ENCODE data around the gene NUTM1.

The NUTM1 gene, protein sequence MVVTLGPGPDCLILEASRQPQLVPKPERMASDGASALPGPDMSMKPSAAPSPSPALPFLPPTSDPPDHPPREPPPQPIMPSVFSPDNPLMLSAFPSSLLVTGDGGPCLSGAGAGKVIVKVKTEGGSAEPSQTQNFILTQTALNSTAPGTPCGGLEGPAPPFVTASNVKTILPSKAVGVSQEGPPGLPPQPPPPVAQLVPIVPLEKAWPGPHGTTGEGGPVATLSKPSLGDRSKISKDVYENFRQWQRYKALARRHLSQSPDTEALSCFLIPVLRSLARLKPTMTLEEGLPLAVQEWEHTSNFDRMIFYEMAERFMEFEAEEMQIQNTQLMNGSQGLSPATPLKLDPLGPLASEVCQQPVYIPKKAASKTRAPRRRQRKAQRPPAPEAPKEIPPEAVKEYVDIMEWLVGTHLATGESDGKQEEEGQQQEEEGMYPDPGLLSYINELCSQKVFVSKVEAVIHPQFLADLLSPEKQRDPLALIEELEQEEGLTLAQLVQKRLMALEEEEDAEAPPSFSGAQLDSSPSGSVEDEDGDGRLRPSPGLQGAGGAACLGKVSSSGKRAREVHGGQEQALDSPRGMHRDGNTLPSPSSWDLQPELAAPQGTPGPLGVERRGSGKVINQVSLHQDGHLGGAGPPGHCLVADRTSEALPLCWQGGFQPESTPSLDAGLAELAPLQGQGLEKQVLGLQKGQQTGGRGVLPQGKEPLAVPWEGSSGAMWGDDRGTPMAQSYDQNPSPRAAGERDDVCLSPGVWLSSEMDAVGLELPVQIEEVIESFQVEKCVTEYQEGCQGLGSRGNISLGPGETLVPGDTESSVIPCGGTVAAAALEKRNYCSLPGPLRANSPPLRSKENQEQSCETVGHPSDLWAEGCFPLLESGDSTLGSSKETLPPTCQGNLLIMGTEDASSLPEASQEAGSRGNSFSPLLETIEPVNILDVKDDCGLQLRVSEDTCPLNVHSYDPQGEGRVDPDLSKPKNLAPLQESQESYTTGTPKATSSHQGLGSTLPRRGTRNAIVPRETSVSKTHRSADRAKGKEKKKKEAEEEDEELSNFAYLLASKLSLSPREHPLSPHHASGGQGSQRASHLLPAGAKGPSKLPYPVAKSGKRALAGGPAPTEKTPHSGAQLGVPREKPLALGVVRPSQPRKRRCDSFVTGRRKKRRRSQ

DNA sequence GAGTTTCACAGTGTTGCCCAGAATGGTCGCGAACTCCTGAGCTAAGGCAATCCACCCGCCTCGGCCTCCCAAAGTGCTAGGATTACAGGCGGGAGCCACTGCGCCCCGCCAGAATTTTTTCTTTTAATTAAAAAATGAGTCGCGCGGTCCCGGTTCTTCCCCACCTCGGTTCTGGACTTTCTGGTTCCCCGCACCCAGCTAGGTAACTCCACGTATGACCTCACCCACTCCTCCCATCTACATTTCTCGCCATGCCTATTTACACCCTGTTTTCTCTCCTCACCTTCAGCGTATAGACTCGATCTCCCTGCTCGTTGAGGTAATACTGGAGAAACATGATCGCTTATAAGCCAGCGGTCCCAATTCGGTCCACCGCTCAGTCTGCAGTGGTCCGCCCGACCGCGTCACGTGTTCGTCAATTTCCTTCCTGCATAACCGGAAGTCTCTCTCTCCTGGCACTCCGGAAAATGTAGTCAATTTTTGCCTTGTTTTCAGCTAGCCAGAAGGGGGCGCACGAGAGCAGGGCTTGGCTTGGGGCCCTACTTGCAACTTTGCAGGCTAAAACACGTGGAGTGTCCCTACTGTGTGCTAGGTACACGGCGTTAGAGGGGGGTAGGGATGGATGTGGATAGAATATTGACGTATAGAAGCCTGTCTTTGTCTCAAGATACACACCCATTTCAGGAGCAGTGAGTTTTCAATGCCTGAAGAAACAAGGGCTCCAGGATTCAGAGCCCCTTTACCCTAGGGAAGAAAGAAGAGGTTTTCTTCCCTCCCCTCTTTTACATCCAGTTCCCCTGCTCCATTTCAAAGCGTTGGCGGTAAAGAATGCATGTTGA is at the start of gene NUTM1, which contains the start of gene NOP10:
Gene NUTM1 (plus strand): TSS at position 579 of the 839 bp plus-strand sequence. CDS start 382 bp downstream, outside the sequence.
Gene NOP10 (minus strand): TSS at position 400 of the 839 bp plus-strand sequence. CDS start 63 bp downstream, at position 337.
- DNase-seq, result peak; percentile 83 to 93 (median 88)

DNA sequence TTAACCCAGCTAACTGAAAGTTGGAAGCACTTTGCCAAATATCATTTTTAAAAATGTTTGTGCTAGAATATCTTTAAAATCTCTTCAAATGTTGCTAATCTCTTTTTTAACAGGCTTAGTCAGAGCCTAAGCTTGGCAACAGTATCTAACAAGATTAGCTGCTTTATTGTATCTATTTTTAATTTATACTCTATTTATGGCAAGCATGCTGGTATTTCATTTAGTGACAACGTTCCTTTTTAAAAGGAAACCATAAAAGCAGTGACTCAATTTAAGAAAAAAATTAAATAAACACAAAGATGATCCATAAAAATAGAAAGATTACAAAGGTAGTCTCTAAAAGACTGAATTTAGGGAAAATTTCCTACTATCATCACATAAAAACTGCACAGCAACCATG is 46.1 kb upstream of the NUTM1 start:
- DNase-seq, result no peak

DNA sequence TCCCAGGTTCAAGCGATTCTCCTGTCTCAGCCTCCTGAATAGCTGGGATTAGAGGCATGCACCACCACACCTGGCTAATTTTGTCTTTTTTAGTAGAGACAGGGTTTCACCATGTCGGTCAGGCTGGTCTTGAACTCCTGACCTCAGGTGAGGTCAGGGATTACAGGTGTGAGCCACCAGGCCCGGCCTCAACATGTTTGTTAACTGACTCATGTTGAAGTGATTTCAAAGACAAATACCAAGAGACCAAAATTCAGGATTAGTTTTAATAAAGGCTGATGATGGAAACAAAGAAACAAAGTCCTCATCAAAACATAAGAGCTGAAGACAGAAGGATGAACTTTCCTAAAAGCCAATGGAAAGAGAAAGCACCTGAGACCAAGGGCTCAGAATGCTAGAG is 42.1 kb upstream of the NUTM1 start:
- DNase-seq, result no peak

DNA sequence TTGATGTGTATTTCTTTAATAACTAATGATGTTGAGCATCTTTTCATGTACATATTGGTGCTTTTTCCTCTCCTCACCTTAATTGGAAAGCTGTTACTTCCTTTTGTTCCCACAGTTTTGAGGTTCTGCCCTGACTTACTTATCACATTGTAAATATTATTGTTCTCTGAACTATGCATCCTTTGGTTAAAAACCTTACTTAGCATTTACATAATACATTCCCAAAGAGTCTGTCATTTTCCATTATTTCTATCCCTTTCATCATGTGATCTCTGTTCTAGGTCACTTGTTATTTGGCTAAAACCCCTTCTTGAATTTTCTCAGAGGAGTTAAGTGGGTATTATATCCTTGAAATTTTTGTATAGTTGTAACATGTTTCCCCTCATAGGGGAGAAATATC is 38.5 kb upstream of the NUTM1 start:
- no peak for DNase-seq

DNA sequence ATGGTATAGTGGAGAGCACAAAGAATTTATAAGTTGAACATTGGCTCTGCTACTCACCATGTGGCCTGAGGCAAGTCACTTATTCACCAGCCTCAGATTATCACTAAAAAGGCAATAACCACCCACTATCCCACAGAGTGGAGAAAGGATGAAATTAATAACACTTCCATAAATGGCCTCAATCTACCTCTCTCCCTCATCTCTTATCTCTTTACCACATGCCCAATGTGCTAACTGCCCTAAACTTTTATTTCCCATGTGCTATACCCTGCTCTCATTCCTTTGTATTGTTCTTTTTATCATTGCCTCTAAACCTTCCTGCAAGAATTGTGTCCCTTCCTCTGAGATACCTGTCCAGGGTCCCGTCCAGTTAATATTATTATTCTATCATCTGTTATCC is 31.6 kb upstream of the NUTM1 start:
- DNase-seq, result no peak

DNA sequence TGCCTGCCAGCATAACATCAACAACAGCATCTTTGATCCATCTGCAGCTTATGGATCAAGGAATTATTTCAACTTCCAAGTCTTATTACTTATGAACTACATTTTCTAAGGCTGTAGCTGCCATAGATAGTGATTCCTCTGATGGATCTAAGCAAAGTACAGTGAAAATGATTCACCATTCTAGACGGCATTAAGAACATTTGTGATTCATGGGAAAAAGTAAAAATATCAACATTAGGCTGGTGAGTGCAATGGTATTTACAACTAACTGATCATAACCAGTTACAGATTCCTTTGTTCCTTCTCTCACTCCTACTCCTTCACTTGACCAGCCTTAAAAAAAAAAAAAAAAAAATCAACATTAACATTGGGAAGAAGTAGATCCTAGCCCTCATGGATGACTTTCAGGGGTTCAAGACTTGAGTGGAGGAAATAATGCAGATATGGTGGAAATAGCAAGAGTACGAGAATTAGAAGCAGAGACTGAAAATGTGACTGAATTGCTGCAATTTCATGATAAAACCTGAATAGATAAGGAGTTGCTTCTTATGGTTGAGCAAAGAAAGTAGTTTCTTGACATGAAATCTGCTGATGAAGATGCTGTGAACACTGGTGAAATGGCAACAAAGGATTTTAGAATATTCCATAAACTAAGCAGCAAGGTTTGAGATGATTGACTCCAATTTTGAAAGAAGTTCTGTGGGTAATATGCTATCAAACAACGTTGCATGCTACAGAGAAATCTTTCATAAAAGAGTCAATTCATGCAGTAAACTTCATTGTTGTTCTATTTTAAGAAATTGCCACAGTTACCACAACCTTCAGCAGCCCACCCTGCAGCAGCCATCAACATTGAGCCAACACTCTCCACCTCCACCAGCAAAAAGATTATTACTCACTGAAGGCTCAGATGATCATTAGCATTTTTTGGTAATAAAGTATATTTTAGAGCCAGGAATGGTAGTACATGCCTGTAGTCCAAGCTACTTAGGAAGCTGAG is 28.3 kb upstream of the NUTM1 start:
- no peak for DNase-seq

DNA sequence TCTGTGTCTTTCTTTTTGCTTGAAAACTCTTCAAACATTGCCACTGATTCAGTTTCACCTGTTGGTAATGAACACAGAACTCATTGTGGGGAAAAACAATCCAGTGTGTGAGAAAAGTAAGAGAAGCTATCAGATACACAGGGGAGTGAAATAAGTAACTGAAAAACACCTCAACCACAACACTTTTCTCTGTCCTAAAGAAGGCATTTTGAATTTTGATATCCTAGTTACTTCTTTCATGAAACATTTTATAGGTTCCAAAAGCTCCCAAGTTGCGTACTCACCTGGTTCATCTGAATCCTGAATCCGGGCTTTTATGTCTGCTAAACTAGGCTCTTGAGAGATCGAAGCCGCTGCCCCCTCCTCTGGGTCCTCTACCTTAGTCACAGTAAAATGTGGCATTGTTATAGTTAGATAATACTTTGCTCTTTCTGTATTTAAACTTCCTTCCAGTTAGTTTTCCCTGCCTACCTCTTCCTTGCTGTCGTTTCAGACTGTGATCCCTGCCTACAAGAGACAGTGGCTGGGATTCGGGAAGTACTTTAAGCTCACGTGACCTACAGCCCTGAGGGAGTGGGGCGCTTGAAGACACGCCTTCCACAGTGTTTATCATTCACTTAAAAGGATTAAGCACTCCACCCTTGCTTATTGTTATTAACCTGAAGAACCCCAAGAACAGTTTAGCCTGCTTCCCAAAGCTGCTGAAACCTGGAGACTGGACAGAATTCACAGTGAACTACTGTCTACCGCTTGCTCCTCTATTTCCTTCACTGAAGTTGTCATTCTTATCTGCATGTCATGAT is 24.6 kb upstream of the NUTM1 start:
- no peak for DNase-seq

DNA sequence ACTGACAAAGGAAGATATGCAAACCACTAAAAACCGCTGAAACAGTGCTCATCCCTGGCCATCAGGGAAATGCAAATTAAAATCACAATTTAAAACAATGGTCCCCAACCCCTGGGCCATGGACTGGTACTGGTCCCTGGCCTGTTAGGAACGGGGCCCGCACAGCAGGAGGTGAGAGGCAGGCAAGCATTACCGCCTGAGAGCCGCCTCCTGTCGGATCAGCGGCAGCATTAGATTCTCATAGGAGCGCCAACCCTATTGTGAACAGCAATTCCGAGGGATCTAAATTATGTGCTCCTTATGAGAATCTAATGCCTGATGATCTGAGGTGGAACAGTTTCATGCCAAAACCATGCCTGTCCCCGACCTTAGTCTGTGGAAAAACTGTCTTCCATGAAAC is 19.9 kb upstream of the NUTM1 start:
- no peak for DNase-seq

DNA sequence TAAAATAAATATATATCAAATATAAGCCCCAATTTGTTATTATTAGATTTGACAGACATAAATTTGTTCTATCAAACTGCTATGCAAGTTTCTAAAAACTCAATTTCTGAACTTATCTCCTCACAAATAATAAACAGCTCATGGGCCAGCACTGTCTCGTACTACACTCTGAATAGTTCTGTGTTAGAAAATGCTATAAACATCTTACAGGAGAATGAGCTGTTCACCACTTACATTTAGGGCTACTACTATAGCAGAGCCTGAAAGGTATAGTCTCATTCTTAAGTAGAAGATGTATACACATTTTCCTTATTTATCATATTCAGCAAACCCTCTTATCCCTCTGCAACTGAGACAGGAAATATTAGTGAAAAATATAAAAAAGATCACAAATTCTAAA is 18.2 kb upstream of the NUTM1 start:
- DNase-seq, result no peak

DNA sequence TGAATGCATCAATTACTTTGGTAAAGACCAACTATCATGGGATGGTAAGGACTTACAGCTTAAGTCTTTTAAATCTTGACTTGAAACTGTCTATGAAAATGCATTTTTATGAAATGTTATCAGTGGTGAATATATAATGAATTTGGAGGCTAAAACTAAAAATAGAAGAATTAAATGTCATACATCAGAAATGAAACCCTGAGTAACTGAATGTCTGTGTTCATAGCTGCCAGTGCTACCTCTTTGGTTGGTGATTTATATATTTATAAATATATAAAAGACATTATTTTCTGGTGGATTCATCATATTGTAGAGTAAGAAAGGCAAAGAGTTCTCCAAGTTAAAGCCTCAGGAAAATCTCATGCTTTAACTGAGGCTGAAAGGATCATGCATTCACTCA is 17.7 kb upstream of the NUTM1 start:
- no peak for DNase-seq

DNA sequence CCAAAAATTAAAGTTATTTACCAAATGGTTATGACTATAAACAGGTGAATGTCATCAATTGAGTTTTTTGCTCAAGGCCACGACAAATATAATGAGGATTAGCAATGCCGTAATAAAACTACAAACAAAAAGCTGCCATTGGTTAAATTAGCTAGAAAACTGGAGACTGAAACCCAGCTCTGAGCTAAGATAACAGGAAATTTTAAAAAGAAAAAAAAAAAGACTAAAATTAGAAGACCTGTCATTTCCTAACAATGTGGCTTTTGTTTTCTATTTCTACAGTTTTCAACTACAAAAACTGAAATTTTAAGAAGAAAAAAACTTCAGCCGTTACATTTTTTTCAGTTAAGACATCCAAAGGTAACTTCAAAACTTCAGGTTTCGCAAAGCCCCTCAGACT is 15.2 kb upstream of the NUTM1 start:
- DNase-seq, result no peak

DNA sequence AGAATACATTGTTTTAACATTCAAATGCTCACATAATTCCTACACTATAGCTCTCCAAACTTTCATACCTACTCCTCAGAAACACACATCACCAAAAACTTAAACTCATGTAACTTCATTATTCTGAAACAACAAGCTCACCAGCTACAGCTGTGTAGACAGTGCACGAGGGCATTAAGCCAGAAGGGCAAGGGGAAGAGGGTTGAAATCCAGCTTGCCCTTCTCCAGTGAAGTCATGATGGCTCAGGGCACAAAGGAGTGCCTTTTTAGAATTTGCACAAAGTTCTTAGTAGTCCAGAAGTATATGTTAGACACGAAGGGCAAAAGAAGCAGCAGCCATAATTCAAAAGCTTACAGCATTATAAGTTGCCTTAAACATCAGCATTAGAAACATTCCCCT is 14.1 kb upstream of the NUTM1 start:
- DNase-seq, result no peak

DNA sequence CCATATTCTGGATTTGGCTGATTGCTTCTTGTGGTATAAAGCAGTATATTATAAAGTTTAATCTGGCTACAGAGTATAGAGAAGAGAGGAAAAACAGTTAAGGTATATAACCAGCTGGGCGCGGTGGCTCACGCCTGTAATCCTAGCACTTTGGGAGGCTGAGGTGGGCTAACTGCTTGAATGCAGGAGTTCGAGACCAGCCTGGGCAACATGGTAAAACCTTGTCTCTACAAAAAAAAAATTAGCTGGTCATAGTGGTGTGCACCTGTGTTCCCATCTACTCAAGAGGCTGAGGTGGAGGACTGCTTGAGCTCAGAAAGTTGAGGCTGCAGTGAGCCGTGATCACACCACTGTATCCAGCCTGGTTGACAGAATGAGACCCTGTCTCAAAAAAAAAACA is 12.8 kb upstream of the NUTM1 start:
- no peak for DNase-seq

DNA sequence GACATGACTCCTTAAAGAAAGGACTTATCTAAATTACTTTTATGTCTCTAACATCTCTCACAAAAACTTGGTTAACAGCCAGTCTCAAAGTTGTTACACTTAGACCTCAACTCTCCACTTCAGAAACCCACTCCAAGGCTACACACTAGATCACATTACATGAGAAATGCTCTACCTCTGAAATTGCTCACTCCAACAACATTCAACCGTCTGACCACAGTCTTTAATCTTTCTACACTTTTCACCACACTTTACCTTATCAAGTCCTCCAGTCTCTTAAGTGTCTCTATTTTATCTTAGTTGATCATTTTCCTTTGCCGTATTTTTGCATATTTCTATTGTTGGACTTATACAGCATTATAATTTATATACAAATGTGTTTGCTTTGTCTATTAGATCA is 11.3 kb upstream of the NUTM1 start:
- DNase-seq, result no peak

DNA sequence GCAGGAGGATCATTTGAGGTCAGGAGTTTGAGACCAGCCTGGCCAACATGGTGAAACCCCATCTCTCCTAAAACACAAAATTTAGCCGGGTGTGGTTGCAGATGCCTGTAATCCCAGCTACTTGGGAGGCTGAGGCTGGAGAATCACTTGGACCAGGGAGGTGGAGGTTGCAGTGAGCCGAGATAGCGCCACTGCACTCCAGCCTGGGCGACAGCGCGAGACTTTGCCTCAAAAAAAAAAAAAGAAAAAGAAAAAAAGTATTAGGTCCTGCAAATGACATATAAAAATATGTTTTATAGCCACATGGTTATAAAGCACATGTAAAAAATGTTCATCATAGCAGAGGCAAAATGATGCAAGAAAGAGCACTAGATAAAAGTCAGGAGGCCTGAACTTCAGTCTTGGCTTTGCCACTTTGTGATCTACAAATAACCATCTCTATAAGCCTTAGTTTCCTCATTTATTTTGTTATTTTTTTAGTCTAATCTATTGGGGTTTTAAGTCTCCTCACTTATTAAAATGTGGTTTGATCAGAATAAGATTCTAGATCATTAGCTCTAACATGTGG is 10.5 kb upstream of the NUTM1 start:
- no peak for DNase-seq

DNA sequence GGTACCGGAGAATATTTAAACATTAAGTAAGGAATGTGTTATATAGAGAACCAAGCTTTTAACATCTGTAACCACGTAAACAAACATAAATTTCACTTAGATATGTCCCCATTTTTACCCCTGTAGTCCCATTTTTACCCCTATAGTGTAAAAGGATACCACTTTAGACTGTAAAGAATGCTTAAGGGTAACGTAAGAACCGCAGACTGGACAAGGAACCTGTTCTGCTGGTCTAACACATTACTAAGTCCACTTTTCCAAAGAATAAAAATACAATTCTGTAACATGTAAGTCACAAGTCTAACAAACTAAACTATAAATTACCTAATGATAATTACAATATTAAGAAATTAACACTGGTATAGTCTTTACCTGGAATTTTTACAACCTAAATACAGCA is 8.4 kb upstream of the NUTM1 start:
- DNase-seq, result no peak

DNA sequence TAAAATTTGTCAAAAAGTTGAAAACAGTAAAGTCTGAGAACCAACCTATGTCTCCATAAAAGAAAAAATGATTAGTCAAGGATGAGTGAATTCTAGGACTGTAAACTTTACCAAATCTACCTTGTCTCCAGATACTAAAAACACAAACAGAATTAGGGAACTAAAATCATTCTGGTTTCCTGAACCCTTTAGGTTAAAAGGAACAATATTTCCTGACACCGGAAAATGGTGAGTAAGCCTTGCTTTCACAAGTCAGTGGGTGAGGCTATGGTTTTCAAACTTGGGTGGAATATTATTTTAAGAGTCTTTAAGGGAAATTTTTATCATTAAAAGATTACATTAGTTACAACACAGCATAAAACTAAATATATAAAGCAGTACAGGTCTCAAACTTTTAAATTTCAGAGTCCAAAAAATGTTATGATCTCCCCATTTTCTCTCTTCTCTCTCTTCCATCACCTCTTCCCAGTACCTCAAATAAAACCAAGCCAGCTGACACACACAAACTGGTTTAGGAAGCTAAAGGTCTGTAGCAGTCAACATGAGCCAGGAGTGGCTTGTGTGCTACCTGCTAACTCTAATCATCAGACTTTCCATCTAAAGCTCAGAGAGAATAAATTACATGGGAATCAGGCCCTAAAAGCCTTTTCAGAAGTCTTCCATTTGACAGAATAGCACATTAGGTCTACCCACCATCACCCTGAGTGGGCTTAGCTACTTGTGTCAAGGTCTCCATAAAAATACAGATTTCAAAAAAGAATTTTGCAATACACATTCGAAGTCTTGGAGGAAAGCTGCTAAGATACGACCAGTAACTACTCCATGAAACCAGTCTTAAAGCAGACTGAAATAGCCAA is 7.7 kb upstream of the NUTM1 start:
- no peak for DNase-seq

DNA sequence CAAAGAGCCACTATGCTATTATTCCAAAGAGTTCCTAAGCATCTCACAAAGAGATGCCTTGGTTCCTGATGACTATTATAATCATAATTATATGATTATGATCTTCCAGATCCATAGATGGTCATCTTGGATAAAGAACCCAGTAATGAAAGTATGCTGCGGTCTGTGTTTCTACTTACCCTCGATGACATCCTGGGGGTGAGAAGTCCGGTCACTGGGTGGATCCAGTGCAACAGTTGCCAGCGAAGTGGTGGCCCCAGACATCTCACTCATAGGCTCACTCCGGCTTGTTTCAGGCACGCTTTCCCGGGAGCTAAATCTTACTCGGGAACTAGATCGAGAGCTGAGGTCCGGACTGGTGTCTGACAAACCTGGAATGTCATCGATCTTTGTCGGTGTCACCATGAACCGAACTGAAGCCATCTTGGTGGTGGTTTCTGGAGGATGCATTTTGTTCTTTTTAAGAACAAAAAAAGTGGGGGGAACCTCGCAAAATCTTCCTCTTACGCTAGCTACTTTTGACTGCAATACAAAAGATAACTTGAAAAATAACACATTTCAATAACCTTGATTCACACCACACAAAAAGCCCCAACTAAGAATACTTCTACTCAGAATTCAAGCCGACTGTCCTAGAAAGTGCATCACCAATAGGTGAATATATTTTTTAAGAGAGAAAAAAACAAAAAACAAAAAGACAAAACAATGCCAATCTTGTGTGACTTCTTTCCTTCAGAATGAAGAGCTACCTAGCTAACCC is 6.7 kb upstream of the NUTM1 start:
- DNase-seq, result no peak
